SK-N-SH (cell line): ENCODE measurements around the gene NKAIN4. TPM values are rescaled to one million over a fixed set of nuclear protein-coding genes. Genes with fewer than 3 reads are reported as not detected.

Source experiments
- CTCF ChIA-PET: fragments of 300-600, 350-600 bp; formaldehyde crosslinking; extraction: SDS; loops from one replicate; lab custom pipeline; 2021; lab: Yijun Ruan, JAX
- POLR2A ChIA-PET: fragments of 350-600 bp; sonication (Branson Sonifier 250); formaldehyde crosslinking; extraction: SDS; loops from one replicate; lab custom pipeline; 2020; ENCODE audit warnings: antibody characterized with exemption, inconsistent platforms; lab: Yijun Ruan, JAX
- DNase-seq: peaks from one replicate; pipeline ENCODE4 v3.0.0; 2012
- H2AFZ ChIP-seq: fragments of 200-600 bp; sonication (generic); 2 replicates; pipeline ENCODE4 v1.8.1; 2016; ENCODE audit warnings: antibody characterized with exemption, mild to moderate bottlenecking, low read depth
- H3F3A ChIP-seq: fragments of 200-600 bp; sonication (generic); replicated peaks from 2 replicates; pipeline ENCODE3; 2016; ENCODE audit warnings: antibody characterized with exemption, mild to moderate bottlenecking; ENCODE audit not compliant: insufficient read depth
- H3K27ac ChIP-seq, 2 experiments: fragments of 200-500 bp in 1 of 2; fragments of 200-600 bp in 1 of 2; sonication (Bioruptor generic) in 1 of 2; sonication (generic), shearing (Covaris generic) in 1 of 2; 2 replicates each; pipeline versions ENCODE4 v1.5.1 to v1.6.1; 2014 to 2016; ENCODE audit warnings: low read depth in 2 of 2, inconsistent platforms in 1 of 2, low read length in 1 of 2, mild to moderate bottlenecking in 1 of 2, mixed read lengths in 1 of 2
- H3K27me3 ChIP-seq: fragments of 200-600 bp; sonication (generic), shearing (Covaris generic); 2 replicates; pipeline ENCODE4 v1.6.1; 2016; ENCODE audit warnings: mixed run types; ENCODE audit not compliant: insufficient read depth
- H3K36me3 ChIP-seq, 2 experiments: fragments of 200-500 bp in 1 of 2; fragments of 200-600 bp in 1 of 2; sonication (Bioruptor generic) in 1 of 2; sonication (generic) in 1 of 2; replicated peaks in 1 of 2; 2 replicates each; pipeline versions ENCODE3 to v1.5.1; 2014 to 2016; ENCODE audit warnings: low read length in 1 of 2, mild to moderate bottlenecking in 1 of 2; ENCODE audit not compliant: insufficient read depth in 2 of 2, control insufficient read depth in 1 of 2
- H3K4me1 ChIP-seq, 2 experiments: fragments of 200-500 bp in 1 of 2; fragments of 200-600 bp in 1 of 2; sonication (Bioruptor generic) in 1 of 2; sonication (generic), shearing (Covaris generic) in 1 of 2; 2 replicates each; pipeline versions ENCODE4 v1.5.1 to v1.6.1; 2014 to 2016; ENCODE audit warnings: low read depth in 1 of 2, low read length in 1 of 2, mixed run types in 1 of 2; ENCODE audit not compliant: insufficient read depth in 2 of 2, control insufficient read depth in 1 of 2
- H3K4me2 ChIP-seq: fragments of 200-600 bp; sonication (generic), shearing (Covaris generic); 2 replicates; pipeline ENCODE4 v1.6.1; 2017; ENCODE audit warnings: mixed run types
- H3K4me3 ChIP-seq, 2 experiments: fragments of 200-500 bp in 1 of 2; fragments of 200-600 bp in 1 of 2; sonication (Bioruptor generic) in 1 of 2; sonication (generic), shearing (Covaris generic) in 1 of 2; 2 replicates each; pipeline versions ENCODE4 v1.5.1 to v1.8.1; 2014 to 2016; ENCODE audit warnings: low read depth in 2 of 2, inconsistent platforms in 1 of 2, low read length in 1 of 2, mild to moderate bottlenecking in 1 of 2, mixed read lengths in 1 of 2, moderate library complexity in 1 of 2
- H3K79me2 ChIP-seq: fragments of 200-600 bp; sonication (generic); 2 replicates; pipeline ENCODE4 v1.8.1; 2017; ENCODE audit warnings: mild to moderate bottlenecking; ENCODE audit not compliant: insufficient read depth
- H3K9ac ChIP-seq: fragments of 200-600 bp; sonication (generic); 2 replicates; pipeline ENCODE4 v1.6.1; 2017; ENCODE audit warnings: mixed run types
- H3K9me2 ChIP-seq: fragments of 200-600 bp; sonication (generic); 2 replicates; pipeline ENCODE4 v1.6.1; 2017; ENCODE audit warnings: mixed run types
- H3K9me3 ChIP-seq: fragments of 200-600 bp; sonication (generic); 2 replicates; pipeline ENCODE4 v1.6.1; 2017; ENCODE audit warnings: mixed run types, mild to moderate bottlenecking, moderate library complexity
- H4K20me1 ChIP-seq: fragments of 200-600 bp; sonication (generic); 2 replicates; pipeline ENCODE4 v1.6.1; 2017; ENCODE audit warnings: mild to moderate bottlenecking, mixed run types; ENCODE audit not compliant: insufficient read depth
- CTCF ChIP-seq: fragments of 200-600 bp; sonication (generic); IDR thresholded peaks from 2 replicates; pipeline ENCODE4 v1.6.1; 2017; ENCODE audit warnings: antibody characterized with exemption, mild to moderate bottlenecking, moderate library complexity
- EP300 ChIP-seq, 2 experiments: IDR thresholded peaks; 2 replicates each; pipeline versions ENCODE4 v1.4.0 to v1.6.1; 2012; ENCODE audit warnings: borderline replicate concordance in 1 of 2, low read depth in 1 of 2, low read length in 1 of 2
- EZH2phosphoT487 ChIP-seq: fragments of 200-600 bp; sonication (generic); IDR thresholded peaks from 2 replicates; pipeline ENCODE4 v1.6.1; 2017; ENCODE audit warnings: low read depth, mixed run types, mild to moderate bottlenecking, antibody characterized with exemption, moderate library complexity, borderline replicate concordance
- FOSL2 ChIP-seq: IDR thresholded peaks from 2 replicates; pipeline ENCODE4 v1.4.0; 2012; ENCODE audit warnings: low read depth, mild to moderate bottlenecking, moderate library complexity, borderline replicate concordance
- FOXJ3 ChIP-seq: sonication (generic); formaldehyde crosslinking; IDR thresholded peaks from 2 replicates; pipeline ENCODE4 v1.5.1; 2020; ENCODE audit warnings: mild to moderate bottlenecking, missing genetic modification reagents
- GATA2 ChIP-seq: sonication (generic); formaldehyde crosslinking; IDR thresholded peaks from 2 replicates; pipeline ENCODE4 v1.5.0; 2020; ENCODE audit warnings: mild to moderate bottlenecking, missing genetic modification reagents
- JUND ChIP-seq: IDR thresholded peaks from 2 replicates; pipeline ENCODE4 v1.4.0; 2012
- PBX3 ChIP-seq: IDR thresholded peaks from 2 replicates; pipeline ENCODE4; 2012
- RXRA ChIP-seq: IDR thresholded peaks from 2 replicates; pipeline ENCODE4 v1.4.0; 2012; ENCODE audit warnings: low read depth, mild to moderate bottlenecking, borderline replicate concordance
- TCF12 ChIP-seq: IDR thresholded peaks from 2 replicates; pipeline ENCODE4 v1.4.0; 2012
- USF2 ChIP-seq: fragments of 150-350 bp; IDR thresholded peaks from 2 replicates; pipeline ENCODE4 v1.6.1; 2017; ENCODE audit warnings: antibody characterized with exemption, low read length, low read depth, borderline replicate concordance
- YY1 ChIP-seq: IDR thresholded peaks from 2 replicates; pipeline ENCODE4 v1.4.0; 2012; ENCODE audit warnings: low read depth, mild to moderate bottlenecking
- ZBTB33 ChIP-seq: IDR thresholded peaks from 2 replicates; pipeline ENCODE4 v1.4.0; 2012; ENCODE audit warnings: low read depth, borderline replicate concordance
- WGBS: methylation state at CpG from one replicate; pipeline ENCODE4 v1.1.6; 2017; ENCODE audit warnings: low lambda C conversion rate; 5-methylcytosine and 5-hydroxymethylcytosine counted together
- polyA plus RNA-seq, 3 experiments: library from polyadenylated mRNA; depleted of rRNA; stranded (reverse); fragments of >200 nt; gene quantifications; 2 replicates each; pipeline ENCODE4 v1.2.3, GENCODE V29; 2012

NKAIN4 gene
- polyA plus RNA-seq, 1 of the 3 experiments (the other 2 are of a cell fraction): not detected

GRCh38 chr20:63202021-63202420 is 52.2 kb downstream of the NKAIN4 start:
- Histone ChIP-seq H3K27ac (no peak overlapping the region), H2AFZ (no peak overlapping the region), H3K9me2 (no peaks in the 10 kb centered on the region), H3K27me3 (no peaks in the 10 kb centered on the region), H4K20me1 (peaks cover 97% of the 10 kb centered on the region), H3K9ac (no peak overlapping the region), H3K36me3 (peaks cover 16 to 54% of the 10 kb centered on the region in 2 experiments), H3K79me2 (peaks cover 91% of the 10 kb centered on the region), H3F3A (no peaks in the 10 kb centered on the region), H3K4me3 (no peak overlapping the region), H3K4me1 (no peaks in the 10 kb centered on the region; a peak in 1 of 4 replicates), H3K9me3 (no peaks in the 10 kb centered on the region), H3K4me2 (no peak overlapping the region)
- ChIA-PET POLR2A (no interaction called here), CTCF (interaction anchor here (1.0 to 1.2 kb wide), 2 partner anchors 19 to 21 kb away, joined by 4 to 5 read pairs; no protein-coding TSS in a partner anchor)
- 89% methylated on average over 12 of the region's 17 CpGs for WGBS
- TF ChIP-seq TCF12: no peak
- TF ChIP-seq GATA2 (CRISPR knock-in tag): no peak
- no peak for TF ChIP-seq FOSL2
- TF ChIP-seq EZH2phosphoT487: no peak
- no peak for TF ChIP-seq FOXJ3 (CRISPR knock-in tag)
- TF ChIP-seq YY1: no peak
- TF ChIP-seq RXRA: no peak
- no peak for TF ChIP-seq USF2
- no peak for TF ChIP-seq ZBTB33
- no peak for TF ChIP-seq EP300 (IDR thresholded peaks at IDR 0.05; ENCODE audit: borderline replicate concordance in 1 of 2, low read depth in 1 of 2, low read length in 1 of 2)
- DNase-seq: no peak

GRCh38 chr20:63198606-63199005 is 55.7 kb downstream of the NKAIN4 start:
- no peak overlapping the region for H3K4me3 ChIP-seq
- H3K4me1 ChIP-seq: peaks cover 2 to 6% of the 10 kb centered on the region in 2 experiments; a peak in 2 of 4 replicates
- peaks cover 21 to 45% of the 10 kb centered on the region in 2 experiments for H3K36me3 ChIP-seq
- H3K9me2 ChIP-seq: no peaks in the 10 kb centered on the region
- no peak overlapping the region for H3K4me2 ChIP-seq
- POLR2A ChIA-PET: no interaction called here
- H3K79me2 ChIP-seq: peaks cover 71% of the 10 kb centered on the region
- WGBS: 74% methylated on average over 7 of the region's 7 CpGs
- no peak overlapping the region for H3K27ac ChIP-seq
- H3K9me3 ChIP-seq: no peaks in the 10 kb centered on the region
- no peaks in the 10 kb centered on the region for H3K27me3 ChIP-seq
- DNase-seq: no peak
- no peak overlapping the region for H2AFZ ChIP-seq
- peaks cover 92% of the 10 kb centered on the region for H4K20me1 ChIP-seq
- H3K9ac ChIP-seq: no peak overlapping the region
- no peaks in the 10 kb centered on the region for H3F3A ChIP-seq
- CTCF ChIA-PET: interaction anchor here (0.6 to 3.4 kb wide), 6 partner anchors 19 to 143 kb away, joined by 3 to 16 read pairs (median 4); no protein-coding TSS in a partner anchor
- no peak for TF ChIP-seq JUND
- TF ChIP-seq PBX3: no peak
- TF ChIP-seq CTCF: no peak
- no peak for TF ChIP-seq TCF12
